GM18511 (cell line): ENCODE data around the gene GAREM1.
"Not testable (repeated sequence)": the region's sequence is repeated elsewhere in the genome, so short reads cannot be mapped to it uniquely, and the experiment has no call there.

Source experiments
- ATAC-seq: cut with Tn5 transposase; IDR thresholded peaks from one replicate; pipeline ENCODE4 v1.9.1; 2021; ENCODE audit warnings: mild to moderate bottlenecking, moderate library complexity; ENCODE audit not compliant: unreplicated experiment

GAREM1 gene

GRCh38 chr18:32295604-32296003 is 175.1 kb downstream of the GAREM1 start:
- no peak for ATAC-seq

GRCh38 chr18:32293107-32293506 is 177.6 kb downstream of the GAREM1 start:
- no peak for ATAC-seq

DNA sequence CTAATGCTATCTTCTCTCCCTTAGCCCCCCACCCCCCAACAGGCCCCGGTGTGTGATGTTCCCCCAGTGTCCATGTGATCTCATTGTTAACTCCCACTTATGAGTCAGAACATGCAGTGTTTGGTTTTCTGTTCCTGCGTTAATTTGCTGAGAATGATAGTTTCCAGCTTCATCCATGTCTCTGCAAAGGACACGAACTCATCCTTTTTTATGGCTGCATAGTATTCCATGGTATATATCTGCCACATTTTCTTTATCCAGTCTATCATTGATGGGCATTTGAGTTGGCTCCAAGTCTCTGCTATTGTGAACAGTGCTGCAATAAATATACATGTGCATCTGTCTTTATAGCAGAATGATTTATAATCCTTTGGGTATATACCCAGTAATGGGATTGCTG is 179.1 kb downstream of the GAREM1 start:
- not testable (repeated sequence) for ATAC-seq

- no peak for ATAC-seq
Observed at GRCh38 chr18:32290810-32291209, 179.9 kb downstream of the GAREM1 start.

GRCh38 chr18:32289483-32290075 is 181.1 kb downstream of the GAREM1 start:
- ATAC-seq = no peak

- no peak for ATAC-seq
Observed at GRCh38 chr18:32287873-32288272, 182.8 kb downstream of the GAREM1 start.

DNA sequence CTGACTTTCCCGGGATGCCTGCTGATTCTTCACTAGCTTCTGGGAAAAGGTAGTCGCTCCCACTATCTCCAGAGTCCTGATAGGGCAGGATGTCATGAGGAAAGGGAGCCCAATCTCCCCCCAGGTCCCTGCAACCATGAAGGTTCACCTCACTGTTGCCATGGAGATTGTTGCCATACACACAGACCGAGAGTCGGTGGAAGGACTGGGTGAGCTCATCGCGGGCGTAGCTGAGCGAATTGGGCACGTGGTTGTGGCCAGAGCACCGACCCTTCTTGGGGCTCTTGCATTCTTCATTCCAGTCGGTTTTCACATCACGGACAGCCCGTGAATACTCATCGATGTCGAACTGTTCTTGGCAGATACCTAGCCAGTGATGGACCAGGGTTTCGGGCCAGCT is 183.4 kb downstream of the GAREM1 start:
- ATAC-seq = no peak

GRCh38 chr18:32286749-32287148 is 183.9 kb downstream of the GAREM1 start:
- no peak for ATAC-seq

GRCh38 chr18:32284284-32284683 is 186.4 kb downstream of the GAREM1 start:
- no peak for ATAC-seq

- no peak for ATAC-seq
Observed at GRCh38 chr18:32280911-32281310, 189.8 kb downstream of the GAREM1 start.

DNA sequence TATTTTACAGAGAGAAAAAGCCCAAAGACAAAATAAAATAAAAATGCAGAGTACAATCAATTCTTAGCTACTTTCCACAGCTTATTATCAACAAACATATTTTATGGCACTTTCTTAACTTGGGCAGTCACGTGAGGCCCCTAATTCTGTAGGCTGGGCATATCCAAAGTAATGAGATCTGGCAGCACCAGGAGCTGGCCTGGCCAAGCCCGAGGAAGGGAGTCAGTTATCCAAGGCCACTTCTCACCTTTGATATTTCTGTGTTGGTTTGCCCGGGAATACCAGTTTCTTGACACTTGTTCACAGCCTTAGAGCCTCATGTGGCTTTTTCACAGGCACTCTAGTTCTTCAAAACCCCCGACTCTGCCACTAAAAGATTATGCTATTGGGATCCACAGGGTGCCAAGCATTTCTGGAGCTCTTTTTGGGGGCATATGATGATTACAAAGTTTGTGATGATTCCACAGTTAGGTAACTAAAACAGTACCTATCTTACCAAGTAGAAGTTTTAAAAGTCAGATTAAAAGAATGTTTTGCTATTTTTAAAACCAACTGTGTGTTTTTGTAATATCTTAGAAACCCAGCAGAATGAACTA is 190.4 kb downstream of the GAREM1 start:
- no peak for ATAC-seq

- ATAC-seq = no peak
Observed at GRCh38 chr18:32278177-32278799, 192.4 kb downstream of the GAREM1 start.

DNA sequence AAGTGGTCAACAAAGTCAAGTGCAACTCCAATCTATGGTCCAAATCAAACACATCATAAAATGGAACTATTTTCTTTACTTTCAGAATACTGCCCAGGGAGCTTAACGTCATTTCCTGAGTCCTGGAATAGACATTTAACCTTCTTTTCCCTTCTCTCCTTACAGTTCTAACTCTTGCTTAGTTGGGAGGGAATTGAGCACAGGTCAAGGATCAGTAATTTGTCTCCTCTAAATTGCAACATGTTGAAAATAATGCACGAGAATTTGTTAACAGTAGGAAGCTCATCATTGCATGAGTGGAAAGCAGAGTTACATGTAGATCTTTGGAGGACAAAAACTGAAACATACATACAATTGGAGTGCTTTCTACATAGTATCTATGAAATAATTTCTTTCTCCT is 193.1 kb downstream of the GAREM1 start:
- ATAC-seq = no peak

GRCh38 chr18:32276906-32277305 is 193.8 kb downstream of the GAREM1 start:
- ATAC-seq = no peak

GRCh38 chr18:32276256-32276655 is 194.4 kb downstream of the GAREM1 start:
- no peak for ATAC-seq

DNA sequence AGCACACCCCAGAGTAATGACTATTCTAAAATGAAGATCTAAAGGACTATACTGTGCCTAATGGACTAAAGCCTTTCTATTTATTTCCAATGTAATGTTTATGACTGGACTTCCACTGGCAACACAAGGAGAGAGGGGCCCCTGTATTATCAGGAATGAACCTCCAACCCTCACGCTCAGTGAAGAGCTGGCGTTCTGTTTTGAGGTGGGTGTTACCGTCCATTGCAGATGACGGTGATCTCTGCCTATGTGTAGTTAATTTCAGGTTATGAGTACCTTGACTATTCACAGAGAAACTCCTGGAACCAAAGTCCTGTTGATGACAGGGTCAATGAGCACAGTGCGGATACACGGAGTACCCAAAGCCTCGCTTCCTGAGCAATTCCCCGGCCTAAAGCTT is 195.5 kb downstream of the GAREM1 start:
- ATAC-seq = no peak

DNA sequence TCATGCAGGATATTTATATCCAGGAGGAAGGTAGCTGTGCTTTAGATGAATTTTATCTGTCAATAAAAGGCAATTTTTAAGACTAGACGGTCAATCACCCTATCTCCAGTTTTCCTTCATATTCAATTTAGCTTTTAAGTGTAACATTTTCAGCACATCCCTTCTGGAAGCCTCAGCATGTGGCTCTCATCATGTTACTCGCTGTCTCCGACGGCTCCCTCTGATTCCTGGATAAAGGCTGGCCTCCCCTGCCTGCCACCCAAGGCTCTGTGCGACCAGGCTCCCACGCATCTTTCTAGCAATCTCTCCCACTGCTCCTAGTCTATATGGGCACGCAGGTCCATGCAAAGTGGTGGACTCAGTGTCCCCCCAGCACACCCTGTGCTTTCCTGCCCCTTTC is 196.4 kb downstream of the GAREM1 start:
- ATAC-seq = no peak

GRCh38 chr18:32271672-32272208 is 198.9 kb downstream of the GAREM1 start:
- peak; percentile 89 for ATAC-seq

DNA sequence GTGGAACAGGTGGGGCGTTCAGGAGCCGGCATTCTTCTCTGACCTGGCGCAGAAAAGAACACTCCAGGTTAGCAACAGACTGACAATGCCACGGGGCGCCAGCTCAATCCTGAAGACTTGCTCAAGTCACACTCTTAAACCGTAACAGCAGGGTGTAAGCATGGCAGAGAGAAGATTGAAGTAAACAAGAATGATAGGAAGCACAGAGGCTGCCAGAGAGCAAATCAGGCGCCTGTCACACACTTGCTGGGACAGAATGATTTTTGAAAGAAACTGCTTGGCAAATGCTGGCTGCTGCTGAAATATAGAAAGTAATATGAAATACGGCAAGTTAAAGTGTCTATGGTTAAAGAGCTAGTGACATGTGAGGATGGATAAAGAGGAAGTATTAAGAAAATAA is 200.3 kb downstream of the GAREM1 start:
- ATAC-seq = no peak

- ATAC-seq = no peak
Observed at GRCh38 chr18:32267463-32267862, 203.2 kb downstream of the GAREM1 start.

GRCh38 chr18:32264401-32264800 is 206.3 kb downstream of the GAREM1 start:
- ATAC-seq = no peak

DNA sequence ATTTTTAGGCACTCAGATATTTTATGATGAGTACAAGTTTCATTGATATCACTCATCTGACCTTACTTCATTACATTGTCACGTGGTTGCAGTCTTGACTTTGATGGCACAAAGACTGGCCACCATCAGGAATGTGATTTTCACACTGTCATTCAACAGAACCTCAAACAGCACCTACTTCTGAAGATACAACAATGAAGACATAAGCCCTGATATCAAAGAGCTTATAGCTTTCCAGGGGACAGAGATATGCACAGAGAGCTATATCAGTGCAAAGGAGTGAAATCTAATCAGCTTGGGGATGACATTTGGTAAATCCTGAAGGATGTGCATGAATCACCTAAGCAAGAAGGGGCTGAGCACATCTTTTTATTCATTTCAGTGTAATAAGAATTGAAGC is 208.6 kb downstream of the GAREM1 start:
- no peak for ATAC-seq
